GM19395 (cell line): ENCODE measurements around the gene TOR4A.

Experiments used
- ATAC-seq: cut with Tn5 transposase; IDR thresholded peaks from one replicate; pipeline ENCODE4 v1.9.1; 2021; ENCODE audit warnings: mild to moderate bottlenecking, moderate library complexity; ENCODE audit not compliant: unreplicated experiment

The TOR4A gene

GRCh38 chr9:137270929-137271695 is 6.4 kb upstream of the TOR4A start:
- ATAC-seq, result no peak

GRCh38 chr9:137271696-137272076 is 5.8 kb upstream of the TOR4A start:
- ATAC-seq, result no peak

- no peak for ATAC-seq
Measured at GRCh38 chr9:137272241-137273094, 5.1 kb upstream of the TOR4A start.

- no peak for ATAC-seq
Measured at GRCh38 chr9:137273095-137273490, 4.4 kb upstream of the TOR4A start.

- ATAC-seq, result no peak
Measured at GRCh38 chr9:137273611-137274320, 3.8 kb upstream of the TOR4A start.

GRCh38 chr9:137275203-137275587 is 2.3 kb upstream of the TOR4A start:
- no peak for ATAC-seq

- ATAC-seq, result no peak
Measured at GRCh38 chr9:137275588-137276472, 1.7 kb upstream of the TOR4A start.

GRCh38 chr9:137276473-137277328 is 825 bp upstream of the TOR4A start:
- ATAC-seq, result no peak

- ATAC-seq, result no peak
Measured at GRCh38 chr9:137278061-137278701, 655 bp downstream of the TOR4A start.

GRCh38 chr9:137278721-137279711 is 1.5 kb downstream of the TOR4A start:
- ATAC-seq, result no peak

GRCh38 chr9:137279741-137280473 is 2.4 kb downstream of the TOR4A start:
- no peak for ATAC-seq

GRCh38 chr9:137280474-137281344 is 3.2 kb downstream of the TOR4A start:
- ATAC-seq, result no peak

GRCh38 chr9:137281345-137282116 is 4.0 kb downstream of the TOR4A start:
- ATAC-seq, result no peak

- no peak for ATAC-seq
Measured at GRCh38 chr9:137286975-137287383, 9.5 kb downstream of the TOR4A start.

GRCh38 chr9:137293094-137293481 is 15.6 kb downstream of the TOR4A start:
- no peak for ATAC-seq
